HCT116 (cell line): ENCODE results near the gene MAVS.

Experiments
- CEBPB ChIP-seq: IDR thresholded peaks from 2 replicates; pipeline ENCODE4 v1.6.1; 2012; ENCODE audit warnings: low read depth
- CTCF ChIP-seq, 3 experiments: fragments of 200-600 bp in 1 of 3; sonication (generic) in 1 of 3; IDR thresholded peaks in 2 of 3; conservative IDR thresholded peaks in 1 of 3; 2 replicates each; pipeline ENCODE4 v1.5.1; 2012 to 2017; ENCODE audit warnings: low read depth in 2 of 3, low read length in 2 of 3, antibody characterized with exemption in 1 of 3, borderline replicate concordance in 1 of 3, control low read depth in 1 of 3, mild to moderate bottlenecking in 1 of 3, mixed read lengths in 1 of 3, mixed run types in 1 of 3, moderate library complexity in 1 of 3; ENCODE audit not compliant: insufficient read depth in 1 of 3
- POLR2A ChIP-seq: IDR thresholded peaks from 2 replicates; pipeline ENCODE4 v1.7.0; 2011; ENCODE audit warnings: borderline replicate concordance; ENCODE audit not compliant: insufficient read depth, insufficient read length; ENCODE audit errors: extremely low read depth
- POLR2AphosphoS5 ChIP-seq: IDR thresholded peaks from 2 replicates; pipeline ENCODE4 v1.6.1; 2011; ENCODE audit warnings: mild to moderate bottlenecking, low read depth, low read length, moderate library complexity
- RAD21 ChIP-seq: IDR thresholded peaks from 2 replicates; pipeline ENCODE4 v1.6.1; 2012; ENCODE audit warnings: low read depth, mild to moderate bottlenecking
- SP1 ChIP-seq: IDR thresholded peaks from 2 replicates; pipeline ENCODE4 v1.6.1; 2012; ENCODE audit warnings: low read depth
- TCF7L2 ChIP-seq: IDR thresholded peaks from 2 replicates; pipeline ENCODE4 v1.7.0; 2011; ENCODE audit warnings: borderline replicate concordance, inconsistent platforms; ENCODE audit not compliant: insufficient read depth, insufficient read length; ENCODE audit errors: extremely low read depth
- ZNF274 ChIP-seq: fragments of 200-500 bp; sonication (Bioruptor generic); IDR thresholded peaks from 2 replicates; pipeline ENCODE4 v1.6.1; 2014; ENCODE audit warnings: mild to moderate bottlenecking, low read depth, low read length, inconsistent platforms

- TF ChIP-seq ZNF274, result no peak
- TF ChIP-seq CTCF (IDR thresholded peaks at IDR 0.05 in 2 of 3, conservative IDR thresholded peaks at IDR 0.05 in 1 of 3; ENCODE audit: borderline replicate concordance in 1 of 3, insufficient read depth in 1 of 3, low read depth in 2 of 3, low read length in 2 of 3), result no peak
- TF ChIP-seq CEBPB, result no peak
- TF ChIP-seq POLR2A, result no peak
- TF ChIP-seq POLR2AphosphoS5, result no peak
- no peak for TF ChIP-seq TCF7L2
- no peak for TF ChIP-seq RAD21
- no peak for TF ChIP-seq SP1
Measured at GRCh38 chr20:3862333-3862732, 15.7 kb downstream of the MAVS start.
